ENCODE measurements around the gene OR6J1. TPM values are rescaled to one million over a fixed set of nuclear protein-coding genes. Genes with fewer than 3 reads are reported as not detected.
"Not testable (repeated sequence)": the region's sequence is repeated elsewhere in the genome, so short reads cannot be mapped to it uniquely, and the experiment has no call there.

OR6J1 gene
- not detected in 2 replicates for total RNA-seq (2014; rRNA removed; shearing (Covaris generic))

DNA sequence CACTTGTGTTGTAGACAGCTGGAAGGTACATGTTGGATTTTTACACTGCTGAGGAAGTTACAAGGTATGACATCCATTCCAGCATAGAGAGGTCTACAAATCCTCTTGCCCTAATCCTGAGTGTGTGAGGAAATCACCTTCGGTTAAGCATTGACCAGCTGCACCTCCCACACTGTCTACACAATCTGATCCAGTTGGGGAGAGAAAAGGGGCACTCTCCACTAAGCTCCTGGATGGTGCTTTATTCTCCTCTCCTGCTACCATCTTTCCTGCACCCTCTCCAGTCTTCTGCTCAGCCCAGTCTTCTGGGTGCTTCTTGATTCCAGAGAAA lies at the start of gene OR6J1:
Gene OR6J1, minus strand, starts transcription at position 48 of the 331 bp plus-strand sequence. CDS start 9,541 bp downstream, outside the sequence.
- no peak for DNase-seq (ENCODE audit: low read depth)

DNA sequence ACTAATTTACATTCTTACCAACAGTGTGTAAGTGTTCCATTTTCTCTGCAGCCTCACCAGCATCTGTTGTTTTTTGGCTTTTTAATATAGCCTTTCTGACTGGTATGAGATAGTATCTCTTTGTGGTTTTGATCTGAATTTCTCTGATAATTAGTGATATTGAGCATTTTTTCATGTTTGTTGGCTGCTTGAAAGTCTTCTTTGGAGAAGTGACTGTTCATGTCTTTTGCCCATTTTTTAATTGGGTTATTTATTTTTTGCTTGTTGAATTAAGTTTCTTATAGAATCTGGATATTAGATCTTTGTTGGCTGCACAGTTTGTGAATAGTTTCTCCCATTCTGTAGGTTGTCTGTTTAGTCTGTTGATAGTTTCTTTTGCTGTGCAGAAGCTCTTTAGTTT lies 48.0 kb upstream of the OR6J1 start:
- DNase-seq (ENCODE audit: low read depth): no peak

DNA sequence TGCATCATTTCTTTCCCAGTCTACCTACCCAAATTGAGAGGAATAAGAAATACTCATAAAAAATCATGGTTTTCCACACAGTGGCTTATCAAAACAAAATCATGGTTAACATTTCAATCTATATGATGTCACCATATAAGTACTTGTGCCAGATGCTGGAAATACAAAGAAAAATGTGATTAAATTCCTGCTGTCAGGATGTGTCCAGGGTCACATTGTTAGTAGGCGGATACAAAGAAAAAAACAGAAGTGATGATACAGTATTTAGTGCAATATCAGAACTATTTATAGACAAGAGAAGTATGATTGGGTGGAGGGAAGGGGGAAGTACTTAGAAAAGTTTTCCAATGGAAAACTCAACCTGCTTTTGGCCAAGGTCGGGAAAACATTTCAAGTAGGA lies 47.0 kb upstream of the OR6J1 start:
- peak; percentile 43 for DNase-seq (ENCODE audit: low read depth)

DNA sequence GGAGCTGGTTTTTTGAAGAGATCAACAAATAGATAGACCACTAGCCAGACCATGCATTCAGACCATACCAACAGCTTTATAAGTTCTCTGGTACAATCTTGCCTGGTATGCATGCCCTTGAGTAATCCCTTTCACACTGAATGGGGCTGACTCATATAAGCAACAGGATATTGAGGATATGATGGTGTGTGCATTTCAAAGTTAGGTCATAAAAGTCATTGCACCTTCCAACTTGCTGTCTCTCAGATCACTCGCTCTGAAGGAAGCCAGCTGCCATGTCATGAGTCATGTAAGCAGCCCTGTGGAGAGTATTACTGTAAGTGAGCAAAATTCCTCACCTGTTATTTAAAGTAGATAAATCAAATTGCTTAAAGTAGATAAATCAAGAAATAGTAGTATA lies 45.0 kb upstream of the OR6J1 start:
- peak; percentile 93 for DNase-seq (ENCODE audit: low read depth)

DNA sequence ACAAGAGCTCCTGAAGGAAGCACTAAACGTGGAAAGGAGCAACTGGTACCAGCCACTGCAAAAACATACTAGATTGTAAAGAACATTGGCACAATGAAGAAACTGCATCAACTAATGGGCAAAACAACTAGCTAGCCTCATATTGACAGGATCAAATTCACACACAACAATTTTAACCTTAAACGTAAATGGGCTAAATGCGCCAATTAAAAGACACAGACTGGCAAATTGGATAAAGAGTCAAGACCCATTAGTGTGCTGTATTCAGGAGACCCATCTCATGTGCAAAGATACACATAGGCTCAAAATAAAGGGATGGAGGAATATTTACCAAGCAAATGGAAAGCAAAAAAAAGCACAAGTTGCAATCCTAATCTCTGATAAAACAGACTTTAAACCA lies 43.8 kb upstream of the OR6J1 start:
- not testable (repeated sequence) for DNase-seq (ENCODE audit: low read depth)

DNA sequence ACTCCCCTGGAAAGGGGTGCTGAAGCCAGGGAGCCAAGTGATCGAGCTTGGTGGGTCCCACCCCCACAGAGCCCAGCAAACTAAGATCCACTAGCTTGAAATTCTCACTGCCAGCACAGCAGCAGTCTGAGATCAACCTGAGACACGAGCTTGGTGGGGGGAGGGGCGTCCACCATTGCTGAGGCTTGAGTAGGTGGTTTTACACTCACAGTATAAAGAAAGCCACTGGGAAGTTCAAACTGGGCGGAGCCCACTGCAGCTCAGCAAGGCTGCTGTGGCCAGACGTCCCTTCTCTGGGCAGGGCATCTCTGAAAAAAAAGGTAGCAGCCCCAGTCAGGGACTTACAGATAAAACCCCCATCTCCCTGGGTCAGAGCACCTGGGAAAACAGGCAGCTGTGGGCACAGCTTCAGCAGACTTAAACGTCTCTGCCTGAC lies 42.0 kb upstream of the OR6J1 start:
- peak; percentile 16 for DNase-seq (ENCODE audit: low read depth)

DNA sequence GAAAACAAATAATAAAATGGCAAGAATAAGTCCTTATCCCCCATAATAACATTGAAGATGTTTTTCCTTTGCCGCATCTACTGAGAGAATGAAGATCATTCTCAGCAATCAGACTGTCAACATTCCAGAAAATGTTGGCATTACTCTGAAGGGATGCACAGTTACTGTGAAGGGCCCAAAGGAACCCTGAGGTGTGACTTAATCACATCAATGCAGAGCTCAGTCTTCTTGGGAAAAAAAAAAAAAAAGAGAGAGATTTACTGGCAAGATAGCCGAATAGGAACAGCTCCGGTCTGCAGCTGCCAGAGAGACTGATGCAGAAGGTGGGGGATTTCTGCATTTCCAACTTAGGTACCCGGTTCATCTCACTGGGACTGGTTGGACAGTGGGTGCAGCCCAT lies 41.3 kb upstream of the OR6J1 start:
- DNase-seq (ENCODE audit: low read depth): no peak

DNA sequence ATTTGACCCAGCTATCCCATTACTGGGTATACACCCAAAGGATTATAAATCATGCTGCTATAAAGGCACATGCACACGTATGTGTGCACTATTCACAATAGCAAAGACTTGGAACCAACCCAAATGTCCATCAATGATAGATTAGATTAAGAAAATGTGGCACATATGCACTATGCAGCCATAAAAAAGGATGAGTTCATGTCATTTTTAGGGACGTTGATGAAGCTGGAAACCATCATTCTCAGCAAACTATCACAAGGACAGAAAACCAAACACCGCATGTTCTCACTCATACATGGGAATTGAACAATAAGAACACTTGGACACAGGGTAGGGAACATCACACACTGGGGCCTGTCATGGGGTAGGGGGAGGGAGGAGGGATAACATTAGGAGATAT lies 39.3 kb upstream of the OR6J1 start:
- not testable (repeated sequence) for DNase-seq (ENCODE audit: low read depth)

DNA sequence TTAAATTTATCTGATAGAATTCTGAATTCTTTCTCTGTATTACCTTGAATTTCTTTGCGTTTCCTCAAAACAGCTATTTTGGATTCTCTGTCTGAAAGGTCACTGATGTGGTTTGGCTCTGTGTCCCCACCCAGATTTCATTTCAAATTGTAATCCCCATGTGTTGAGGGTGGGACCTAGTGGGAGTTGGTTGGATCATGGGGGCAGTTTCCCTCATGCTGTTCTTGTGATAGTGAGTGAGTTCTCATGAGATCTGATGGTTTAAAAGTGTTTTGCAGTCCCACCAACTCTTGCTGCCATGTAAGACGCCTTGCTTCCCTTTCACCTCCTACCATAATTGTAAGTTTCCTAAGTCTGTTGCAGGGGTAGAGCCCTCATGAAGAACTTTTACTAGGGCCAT lies 34.1 kb upstream of the OR6J1 start:
- DNase-seq (ENCODE audit: low read depth): no peak

DNA sequence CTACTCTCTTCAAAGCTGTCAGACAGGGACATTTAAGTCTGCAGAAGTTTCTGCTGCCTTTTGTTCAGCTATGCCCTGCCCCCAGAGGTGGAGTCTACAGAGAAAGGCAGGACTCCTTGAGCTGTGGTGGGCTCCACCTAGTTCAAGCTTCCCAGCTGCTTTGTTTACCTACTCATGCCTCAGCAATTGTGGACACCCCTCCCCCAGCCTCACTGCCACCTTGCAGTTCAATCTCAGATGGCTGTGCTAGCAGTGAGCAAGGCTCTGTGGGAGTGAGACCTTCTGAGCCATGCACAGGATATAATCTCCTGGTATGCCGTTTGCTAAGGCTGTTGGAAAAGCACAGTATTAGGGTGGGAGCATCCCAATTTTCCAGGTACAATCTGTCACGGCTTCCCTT lies 33.4 kb upstream of the OR6J1 start:
- DNase-seq (ENCODE audit: low read depth): not testable (repeated sequence)

DNA sequence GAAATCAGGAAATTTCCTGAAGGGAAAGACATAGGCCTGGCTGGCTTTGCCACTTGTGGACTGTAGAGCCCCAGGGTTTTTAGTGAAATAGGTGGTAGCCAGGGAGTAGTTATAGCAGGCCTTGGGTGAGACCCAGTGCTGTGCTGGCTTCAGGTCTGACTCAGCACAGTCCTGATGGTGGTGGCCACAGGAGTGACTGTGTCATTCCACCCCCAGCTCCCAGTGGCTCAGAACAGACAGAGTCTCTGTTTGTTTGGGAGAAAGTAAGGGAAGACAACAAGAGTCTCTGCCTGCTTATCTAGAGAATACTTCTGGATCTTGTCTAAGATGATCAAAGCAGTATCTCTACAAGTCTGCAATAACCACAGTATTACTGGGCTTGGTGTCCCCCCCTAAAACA lies 27.5 kb upstream of the OR6J1 start:
- DNase-seq (ENCODE audit: low read depth): no peak

DNA sequence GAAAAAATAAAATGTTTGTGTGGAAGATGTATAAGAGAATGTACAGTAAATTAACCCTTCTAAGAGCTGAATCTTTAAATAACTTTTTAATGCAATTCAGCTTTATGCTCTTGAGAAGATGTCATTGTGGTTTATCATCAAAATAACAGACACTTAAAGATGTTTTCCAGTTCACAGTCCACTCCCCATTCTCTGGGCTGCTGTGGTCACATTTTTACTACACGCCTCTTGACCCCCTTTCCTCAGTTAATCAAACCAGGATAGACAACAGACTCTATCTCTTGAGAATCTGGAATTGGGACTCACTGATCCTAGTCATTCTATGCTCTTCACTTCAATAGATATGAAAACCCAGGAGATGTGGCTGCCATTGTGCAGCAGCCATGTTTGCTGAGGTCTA lies 24.7 kb upstream of the OR6J1 start:
- DNase-seq (ENCODE audit: low read depth): no peak

DNA sequence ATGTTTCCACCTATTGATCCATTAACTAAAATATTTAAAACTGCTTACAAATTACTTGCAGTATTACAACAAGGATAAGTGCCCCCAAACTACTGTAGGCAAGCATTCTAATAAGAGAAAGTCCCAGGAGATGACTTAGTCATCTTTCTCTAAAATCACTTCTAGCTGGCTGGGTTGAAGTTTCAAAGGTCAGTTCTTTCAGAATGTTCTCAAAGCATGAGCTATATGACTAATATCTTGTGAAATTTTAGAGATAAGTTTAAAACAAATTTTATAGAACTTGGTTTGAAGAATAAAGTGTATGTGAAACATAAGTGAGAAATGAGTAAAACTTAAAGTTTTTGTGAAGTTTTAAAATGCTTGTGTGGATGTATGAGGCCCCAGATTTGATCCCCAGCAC lies 24.3 kb upstream of the OR6J1 start:
- no peak for DNase-seq (ENCODE audit: low read depth)

DNA sequence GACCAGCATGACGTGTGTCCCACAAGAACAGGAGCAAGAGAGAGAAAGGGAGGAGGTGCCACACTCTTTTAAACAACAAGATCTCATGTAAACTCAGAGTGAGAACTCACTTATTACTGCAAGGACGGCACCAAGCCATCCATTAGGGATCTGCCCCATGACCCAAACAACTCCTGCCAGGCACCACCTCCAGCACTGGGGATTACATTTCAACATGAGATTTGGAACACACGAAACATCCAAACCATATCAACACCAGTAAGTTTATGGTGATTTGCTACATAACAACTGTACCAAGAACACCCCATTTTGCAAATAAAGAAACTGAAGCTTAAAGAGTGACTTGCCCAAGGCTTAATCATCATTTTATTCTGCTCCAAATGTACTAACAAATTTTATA lies 23.7 kb upstream of the OR6J1 start:
- DNase-seq (ENCODE audit: low read depth): no peak

DNA sequence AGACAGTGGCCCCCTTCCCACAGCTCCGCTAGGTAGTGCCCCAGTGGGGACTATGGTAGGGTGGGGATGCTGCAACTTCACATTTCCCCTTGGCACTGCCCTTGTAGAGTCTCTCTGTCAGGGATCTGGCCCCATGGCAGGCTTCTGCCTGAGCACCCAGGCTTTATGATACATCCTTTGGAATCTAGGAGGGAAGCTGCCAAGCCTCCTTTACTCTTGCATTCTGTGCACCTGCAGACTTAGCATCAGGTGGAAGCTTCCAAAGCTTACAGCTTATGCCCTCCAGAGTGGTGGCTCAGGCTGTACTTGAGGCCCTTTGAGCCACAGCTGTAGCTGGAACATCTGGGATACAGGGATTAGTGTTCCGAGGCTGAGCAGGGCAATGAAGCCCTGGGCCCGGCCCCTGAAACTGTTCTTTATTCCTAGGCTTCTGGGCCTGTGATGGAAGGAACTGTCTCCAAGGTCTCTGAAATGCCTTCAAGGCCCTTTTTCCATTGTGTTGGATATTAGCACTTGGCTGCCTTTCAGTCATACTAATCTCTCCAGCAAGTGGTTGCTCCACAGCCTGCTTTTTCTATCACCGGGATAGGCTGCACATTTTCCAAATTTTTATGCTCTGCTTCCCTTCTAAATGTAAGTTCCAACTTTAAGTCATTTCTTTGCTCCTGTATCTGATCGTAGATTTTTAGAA lies 22.2 kb upstream of the OR6J1 start:
- DNase-seq (ENCODE audit: low read depth): no peak

DNA sequence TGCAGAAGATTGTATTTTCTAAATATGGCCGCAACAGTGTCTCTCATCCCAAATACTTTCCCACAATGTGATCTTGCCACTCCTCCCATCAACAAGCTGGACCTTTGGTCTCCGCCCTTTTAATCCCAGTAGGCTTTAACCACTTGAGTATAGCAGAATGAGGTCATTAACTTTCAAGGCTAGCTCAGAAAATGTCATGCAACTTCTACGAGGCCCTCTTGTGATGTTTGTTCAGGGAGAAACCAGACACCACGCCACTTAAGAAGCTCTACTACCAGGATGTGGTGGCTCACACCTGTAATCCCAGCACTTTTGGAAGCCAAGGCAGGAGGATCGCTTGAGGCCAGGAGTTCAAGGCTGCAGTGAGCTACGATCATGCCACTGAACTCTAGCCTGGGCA lies 20.1 kb upstream of the OR6J1 start:
- DNase-seq (ENCODE audit: low read depth): no peak

DNA sequence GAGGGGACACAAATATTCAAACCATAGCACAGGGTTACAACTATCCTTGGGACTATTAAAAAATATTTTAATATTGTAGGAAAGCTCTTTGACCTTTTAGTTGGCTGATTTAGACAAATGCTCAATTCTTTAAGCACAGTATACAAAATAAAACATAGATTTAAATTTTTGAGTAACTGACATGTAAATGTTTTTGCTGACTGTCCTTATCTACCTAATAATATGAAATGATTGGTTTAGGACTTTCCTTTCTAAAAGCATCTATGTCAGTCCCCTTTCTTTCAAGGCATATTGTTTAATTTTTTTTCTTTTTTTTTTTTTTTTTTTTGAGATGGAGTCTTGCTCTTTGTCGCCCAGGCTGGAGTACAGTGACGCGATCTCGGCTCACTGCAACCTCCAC lies 16.5 kb upstream of the OR6J1 start:
- no peak for DNase-seq (ENCODE audit: low read depth)

DNA sequence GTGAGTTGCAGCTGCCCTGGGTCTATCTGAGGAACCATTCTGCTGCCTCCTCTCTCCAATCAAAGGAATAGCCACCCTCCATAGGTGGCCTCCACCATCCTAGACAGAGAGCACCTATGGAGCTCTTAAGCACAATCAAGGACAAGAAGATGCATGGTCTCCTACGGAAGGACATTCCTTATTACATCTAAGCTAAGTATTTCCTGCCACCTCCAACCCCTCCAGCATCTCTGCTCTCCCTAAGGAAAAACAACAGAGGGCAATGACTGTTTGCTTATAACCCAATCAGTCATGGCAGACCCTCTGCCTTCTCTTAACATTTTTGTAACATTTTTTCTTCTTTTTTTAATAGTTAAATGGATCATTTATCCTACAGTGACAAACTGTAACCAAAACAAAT lies 14.8 kb upstream of the OR6J1 start:
- no peak for DNase-seq (ENCODE audit: low read depth)

DNA sequence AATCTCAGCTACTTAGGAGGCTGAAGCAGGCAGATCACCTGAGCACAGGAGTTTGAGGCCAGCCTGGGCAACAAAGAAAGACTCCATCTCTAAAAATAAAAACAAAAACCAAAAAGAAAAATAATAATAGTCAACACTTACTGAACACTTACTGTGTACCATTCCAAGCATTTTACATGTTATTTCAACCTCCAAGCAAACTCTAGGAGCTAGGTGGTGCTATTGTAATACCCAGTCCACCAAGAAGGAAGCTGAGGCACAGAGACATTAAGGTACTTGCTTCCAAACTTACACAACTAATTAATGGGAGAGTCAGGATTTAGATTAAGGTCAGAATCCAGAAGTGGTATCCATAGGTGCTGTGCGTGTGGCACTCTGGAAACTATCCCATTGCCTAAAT lies 13.7 kb upstream of the OR6J1 start:
- DNase-seq (ENCODE audit: low read depth): no peak

DNA sequence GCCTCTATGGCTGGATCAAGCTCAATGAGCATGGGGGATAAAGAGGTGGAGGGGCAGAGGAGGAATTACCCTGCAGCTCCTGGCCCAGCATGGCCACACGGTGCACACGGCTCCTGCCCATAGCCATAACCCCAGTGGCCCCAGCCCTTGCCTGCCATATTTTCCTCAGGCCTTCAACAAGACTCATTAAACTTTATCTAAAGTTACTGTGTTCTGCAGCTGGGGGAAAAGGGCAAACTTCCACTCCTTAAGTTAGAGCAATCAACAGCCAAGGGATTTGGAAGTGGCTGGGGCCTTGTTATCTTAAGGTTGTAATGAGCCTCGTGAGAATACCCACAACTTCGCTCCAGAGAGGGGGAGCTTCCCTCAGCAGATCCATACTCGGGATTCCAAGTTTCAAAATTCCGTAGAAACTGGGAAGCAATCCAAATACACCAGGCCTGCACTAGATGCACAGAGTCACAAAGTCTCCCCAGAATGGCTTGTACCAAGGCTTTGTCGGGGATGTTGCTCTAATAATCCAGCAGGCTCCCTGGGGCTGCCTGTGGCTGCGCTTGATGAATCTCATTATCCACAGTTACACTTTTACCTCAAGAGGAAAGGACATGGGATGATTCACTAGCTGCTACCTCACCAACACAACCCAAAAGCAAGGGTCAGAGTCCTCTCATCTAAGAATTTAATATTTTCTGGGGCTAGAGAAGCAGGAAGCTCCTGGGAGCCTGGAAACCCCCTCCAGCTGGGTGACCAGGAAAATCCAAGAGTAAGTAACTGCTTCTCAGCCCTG lies 13.0 kb upstream of the OR6J1 start:
- peak; percentile 75 for DNase-seq (ENCODE audit: low read depth)

DNA sequence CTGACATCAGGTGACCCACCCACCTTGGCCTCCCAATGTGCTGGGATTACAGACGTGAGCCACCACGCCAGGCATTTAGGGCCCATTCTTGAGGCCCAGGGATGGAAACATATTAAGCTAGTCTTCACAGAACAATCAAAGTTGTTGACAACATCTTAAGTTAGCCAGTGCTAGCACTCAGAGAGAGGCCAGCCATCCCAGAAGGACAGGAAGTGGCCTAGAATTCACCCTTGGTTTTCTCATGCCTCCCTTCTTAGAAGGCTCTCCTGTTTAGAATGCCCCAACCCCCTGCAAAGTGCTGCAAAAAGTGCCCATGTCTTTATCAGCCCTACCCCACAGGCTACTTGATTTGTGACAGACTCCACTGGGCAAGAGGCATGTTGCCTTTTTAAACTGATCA lies 12.1 kb upstream of the OR6J1 start:
- no peak for DNase-seq (ENCODE audit: low read depth)

DNA sequence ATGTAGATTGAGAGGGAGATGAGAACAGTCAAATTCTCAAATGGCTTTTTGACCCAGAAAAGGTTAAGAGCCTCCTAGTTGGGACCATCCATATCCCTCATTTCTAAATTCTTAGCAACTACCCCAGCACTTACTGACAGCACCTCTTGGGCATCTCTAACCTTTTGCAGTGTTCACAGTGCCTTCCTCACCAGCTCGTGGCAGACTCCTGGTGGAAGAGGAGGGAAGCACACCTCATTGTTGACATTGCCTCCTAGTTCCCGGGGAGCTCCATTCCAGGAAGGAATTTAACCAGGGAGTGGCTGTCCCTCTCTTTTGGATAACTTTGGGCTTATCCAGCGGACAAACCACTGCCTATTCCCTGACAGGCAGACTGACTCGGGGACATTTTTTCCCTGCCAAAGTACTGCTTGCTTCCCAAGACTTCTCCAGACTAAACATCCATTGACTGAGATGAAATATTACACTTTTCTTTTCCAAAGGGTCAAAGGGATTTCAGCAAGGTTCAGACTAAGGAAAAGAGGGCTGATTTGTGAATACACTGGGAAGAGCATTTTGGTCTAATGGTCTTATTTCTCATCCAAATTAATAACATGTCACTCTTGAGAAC lies 9.0 kb upstream of the OR6J1 start:
- DNase-seq (ENCODE audit: low read depth): peak; percentile 86

DNA sequence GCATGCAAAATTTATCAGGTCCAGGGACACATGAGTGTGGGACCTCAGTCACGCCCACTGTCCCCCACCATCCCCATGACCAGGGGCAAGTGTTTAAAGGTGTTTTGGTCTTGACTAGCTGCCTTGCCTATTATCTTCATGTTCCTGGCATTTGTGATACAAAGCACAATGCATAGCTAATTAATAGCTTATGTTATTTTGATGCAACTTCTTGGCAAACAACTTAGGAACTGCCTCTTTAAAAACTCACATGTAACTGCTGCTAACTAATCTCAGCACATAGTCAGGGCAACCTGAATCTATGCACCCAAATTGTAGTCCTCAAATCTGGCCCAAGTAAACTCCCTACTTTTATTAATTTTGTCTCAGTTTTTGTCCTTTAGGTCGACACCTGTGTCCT lies 7.4 kb upstream of the OR6J1 start:
- DNase-seq (ENCODE audit: low read depth): no peak

Data from Daoy (cell line).